Prostate gland (tissue), 2 donors: ENCODE results near the gene PRRT1. TPM values are rescaled to one million over a fixed set of nuclear protein-coding genes. Genes with fewer than 3 reads are reported as not detected.

ENCODE experiments used
- DNase-seq: peaks from one replicate; pipeline ENCODE4 v3.0.0-alpha.2; 2019; ENCODE audit warnings: low spot score
- H3K27ac ChIP-seq, 2 donors: fragments of 200-600 bp; sonication (generic); 2 replicates each; pipeline ENCODE4 v1.5.1; 2017 to 2019
- H3K27me3 ChIP-seq: fragments of 200-600 bp; sonication (generic); replicated peaks from 2 replicates; pipeline ENCODE4 v1.5.1; 2019; ENCODE audit not compliant: insufficient read depth
- H3K36me3 ChIP-seq, 2 donors: fragments of 200-600 bp; sonication (generic); 1 replicate in 1 of 2; 2 replicates in 1 of 2; pipeline versions ENCODE4 v1.5.1 to v1.8.1; 2017 to 2019
- H3K4me1 ChIP-seq: fragments of 200-600 bp; sonication (generic); replicated peaks from 2 replicates; pipeline ENCODE4 v1.5.1; 2019
- H3K4me3 ChIP-seq, 2 donors: fragments of 200-600 bp; sonication (generic); 2 replicates each; pipeline ENCODE4 v1.5.1; 2017 to 2019
- H3K9me3 ChIP-seq: fragments of 200-600 bp; sonication (generic); 2 replicates; pipeline ENCODE4 v1.5.1; 2017
- CTCF ChIP-seq, 4 experiments: fragments of 200-600 bp in 2 of 4; fragments of 450-650 bp in 2 of 4; sonication (generic) in 2 of 4; IDR thresholded peaks; 1 replicate in 3 of 4; 2 replicates in 1 of 4; pipeline ENCODE4 v1.5.1; 2016 to 2019; ENCODE audit warnings: antibody characterized with exemption in 4 of 4, mild to moderate bottlenecking in 2 of 4, moderate library complexity in 2 of 4
- POLR2A ChIP-seq: fragments of 450-650 bp; IDR thresholded peaks from one replicate; pipeline ENCODE4 v1.6.1; 2016; ENCODE audit warnings: antibody characterized with exemption, mild to moderate bottlenecking
- POLR2AphosphoS5 ChIP-seq: sonication (generic); formaldehyde crosslinking; IDR thresholded peaks from one replicate; pipeline ENCODE4 v1.6.1; 2017; ENCODE audit warnings: antibody characterized with exemption
- WGBS: methylation state at CpG from one replicate; pipeline ENCODE4 v1.1.5; 2018; 5-methylcytosine and 5-hydroxymethylcytosine counted together
- intact Hi-C: fragments of 100-400 bp; cut with DNase I; formaldehyde crosslinking; loops from one replicate; pipeline ENCODE4 v1.14.2; 2022
- total RNA-seq, 2 donors: library from RNA; depleted of rRNA; stranded (reverse); fragments of >200 nt; gene quantifications; one replicate each; pipeline ENCODE4 v1.1.0, GENCODE V29; 2016

PRRT1 gene
- total RNA-seq, 2 donors from 2014 or later: 0.64 to 7.2 TPM

DNA sequence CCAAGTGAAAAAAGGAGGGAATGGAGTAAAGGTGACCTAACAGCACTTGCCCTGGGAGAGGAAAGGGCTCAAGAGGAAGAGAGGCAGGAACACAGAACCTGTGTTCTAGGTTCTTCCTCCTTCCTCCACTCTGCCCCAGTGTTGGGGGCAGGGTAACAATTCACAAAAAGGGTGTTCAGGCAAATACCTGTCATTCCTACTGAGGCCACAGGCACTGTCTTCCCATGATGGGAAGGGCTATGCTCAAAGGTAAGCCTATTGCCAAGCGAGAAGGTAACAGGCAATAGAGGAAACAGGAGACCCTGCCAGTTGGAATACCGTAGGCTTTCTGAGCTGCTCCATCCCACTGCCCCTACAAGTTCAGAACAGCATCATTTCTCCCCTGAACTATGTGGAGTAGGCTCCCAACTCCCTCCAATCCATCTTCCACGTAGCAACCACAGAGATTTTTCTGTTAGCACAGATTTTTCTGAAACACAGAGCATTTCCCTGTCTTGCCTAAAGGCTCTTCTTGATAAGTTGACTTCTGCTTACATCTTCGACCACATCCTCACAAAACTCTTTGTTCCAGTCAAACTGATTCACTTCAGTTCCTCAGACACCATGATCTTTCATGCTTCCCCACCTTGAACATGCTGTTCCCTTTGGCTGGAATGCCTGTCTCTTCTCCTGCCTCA lies 21.4 kb upstream of the PRRT1 start:
- no peak overlapping the region for H3K4me3 ChIP-seq
- H3K36me3 ChIP-seq: no peaks in the 10 kb centered on the region
- TF ChIP-seq CTCF (IDR thresholded peaks at IDR 0.05) (no peak), POLR2AphosphoS5 (no peak)
- no peak for DNase-seq
- H3K27me3 ChIP-seq: no peaks in the 10 kb centered on the region
- H3K9me3 ChIP-seq: no peaks in the 10 kb centered on the region
- no peaks in the 10 kb centered on the region for H3K4me1 ChIP-seq
- no peak overlapping the region for H3K27ac ChIP-seq
- intact Hi-C loops: no loop called here
- 71% methylated on average over 4 of the region's 4 CpGs for WGBS

- no peaks in the 10 kb centered on the region for H3K4me1 ChIP-seq
- H3K27ac ChIP-seq: no peak overlapping the region
- 90% methylated on average over 6 of the region's 6 CpGs for WGBS
- intact Hi-C loops: no loop called here
- H3K4me3 ChIP-seq: no peak overlapping the region
- TF ChIP-seq POLR2AphosphoS5 (no peak), CTCF (IDR thresholded peaks at IDR 0.05) (no peak), POLR2A (no peak)
- H3K36me3 ChIP-seq: no peaks in the 10 kb centered on the region
- no peaks in the 10 kb centered on the region for H3K27me3 ChIP-seq
- no peak for DNase-seq
- H3K9me3 ChIP-seq: no peaks in the 10 kb centered on the region
Observed at GRCh38 chr6:32171234-32171633, 19.5 kb upstream of the PRRT1 start.

- Histone ChIP-seq H3K9me3 (no peaks in the 10 kb centered on the region), H3K36me3 (no peaks in the 10 kb centered on the region), H3K27me3 (no peaks in the 10 kb centered on the region), H3K4me3 (no peak overlapping the region), H3K4me1 (no peaks in the 10 kb centered on the region), H3K27ac (no peak overlapping the region)
- intact Hi-C loops: no loop called here
- no peak for TF ChIP-seq POLR2AphosphoS5
- TF ChIP-seq CTCF (IDR thresholded peaks at IDR 0.05): no peak
- TF ChIP-seq POLR2A: no peak
- 91% methylated on average over 11 of the region's 11 CpGs for WGBS
- DNase-seq: no peak
Observed at GRCh38 chr6:32170294-32170693, 18.6 kb upstream of the PRRT1 start.

GRCh38 chr6:32168807-32169591 lies 17.3 kb upstream of the PRRT1 start:
- intact Hi-C loops: no loop called here
- Histone ChIP-seq H3K9me3 (no peaks in the 10 kb centered on the region), H3K27me3 (no peaks in the 10 kb centered on the region), H3K36me3 (no peaks in the 10 kb centered on the region), H3K27ac (no peak overlapping the region), H3K4me1 (no peaks in the 10 kb centered on the region), H3K4me3 (no peak overlapping the region)
- no peak for TF ChIP-seq CTCF (IDR thresholded peaks at IDR 0.05)
- TF ChIP-seq POLR2A: no peak
- no peak for TF ChIP-seq POLR2AphosphoS5
- WGBS: 77% methylated on average over 11 of the region's 11 CpGs
- DNase-seq: no peak

DNA sequence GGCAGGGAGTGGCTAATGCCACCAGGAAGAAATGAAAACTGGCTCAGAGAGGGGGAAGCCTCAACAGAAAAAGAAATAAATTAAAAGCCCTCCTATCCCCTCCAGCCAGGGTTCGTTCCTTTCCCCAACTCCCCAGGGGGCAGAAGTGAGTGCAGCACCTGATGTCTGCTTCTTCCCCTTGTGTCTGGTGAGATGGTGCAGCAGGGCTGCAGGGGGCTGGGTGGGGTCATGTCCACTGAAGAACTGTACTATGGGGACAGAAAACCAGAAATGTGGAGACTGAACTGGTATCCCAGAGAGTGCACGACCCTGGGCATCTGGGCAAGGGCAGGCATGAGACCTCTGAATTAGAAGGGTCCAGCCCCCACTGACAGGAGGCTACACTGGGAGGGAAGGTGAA lies 16.6 kb upstream of the PRRT1 start:
- no peaks in the 10 kb centered on the region for H3K9me3 ChIP-seq
- TF ChIP-seq POLR2AphosphoS5: no peak
- TF ChIP-seq CTCF (IDR thresholded peaks at IDR 0.05): no peak
- TF ChIP-seq POLR2A: no peak
- 71% methylated on average over 2 of the region's 2 CpGs for WGBS
- H3K4me1 ChIP-seq: no peaks in the 10 kb centered on the region
- intact Hi-C loops: no loop called here
- no peaks in the 10 kb centered on the region for H3K27me3 ChIP-seq
- H3K4me3 ChIP-seq: no peak overlapping the region
- no peak overlapping the region for H3K27ac ChIP-seq
- no peak for DNase-seq
- H3K36me3 ChIP-seq: no peaks in the 10 kb centered on the region
